ENCODE results near the gene PMVK. TPM values are rescaled to one million over a fixed set of nuclear protein-coding genes. Genes with fewer than 3 reads are reported as not detected.
A peak's percentile ranks its signal among the peaks of the same experiment; 100 is the strongest.

PMVK gene
- total and polyA plus RNA-seq, 2 donors (not counting 1 experiment from before 2014, with no cell fraction given): 10.1 to 25.1 TPM

DNA sequence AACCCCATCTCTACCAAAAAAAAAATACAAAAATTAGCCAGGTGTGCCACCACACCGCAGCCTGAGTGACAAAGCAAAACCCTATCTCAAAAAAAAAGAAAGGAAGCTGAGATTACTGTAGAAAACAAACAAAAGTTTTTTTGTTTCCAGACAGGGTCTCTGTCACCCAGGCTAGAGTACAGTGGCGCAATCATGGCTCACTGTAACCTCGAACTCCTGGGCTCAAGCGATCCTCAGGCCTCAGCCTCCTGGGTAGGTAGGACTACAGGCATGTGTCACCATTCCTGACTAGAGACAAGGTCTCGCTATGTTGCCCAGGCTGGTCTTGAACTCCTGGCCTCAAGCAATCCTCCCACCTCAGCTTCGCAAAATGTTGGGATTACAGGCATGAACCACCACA lies 27.8 kb upstream of the PMVK start:
- Histone ChIP-seq H3K27ac (ENCODE audit: insufficient read depth, low read length) (no peak overlapping the region), H3K79me2 (ENCODE audit: control insufficient read depth, insufficient read depth, low read length) (peaks cover 48% of the 10 kb centered on the region), H3K4me1 (ENCODE audit: control insufficient read depth, extremely low read depth, insufficient read depth, low read length) (peaks cover 16% of the 10 kb centered on the region)

DNA sequence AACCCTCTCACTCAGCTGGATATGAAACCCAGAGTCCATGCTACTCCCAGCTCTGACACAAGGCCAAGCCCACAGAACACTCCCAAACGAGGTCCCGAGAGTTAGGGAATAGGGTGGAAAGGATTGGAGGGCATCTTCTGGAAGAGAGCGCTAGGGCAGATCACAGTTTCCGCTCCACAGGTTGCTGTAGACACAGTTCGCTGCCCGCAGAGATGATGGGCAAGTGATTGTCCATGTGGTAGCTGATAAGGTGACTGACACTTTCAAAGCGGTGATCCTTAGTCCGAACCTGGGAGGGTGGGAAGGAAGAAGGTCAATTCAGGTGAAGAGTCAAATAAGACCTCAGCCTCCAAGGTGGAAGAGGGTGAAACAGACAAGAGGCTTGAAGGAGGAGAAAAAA lies 27.1 kb upstream of the PMVK start:
- Histone ChIP-seq H3K36me3 (ENCODE audit: control insufficient read depth, insufficient read depth, low read length) (peaks cover 37% of the 10 kb centered on the region), H3K79me2 (ENCODE audit: control insufficient read depth, insufficient read depth, low read length) (peaks cover 41% of the 10 kb centered on the region), H2AFZ (ENCODE audit: low read length) (no peak overlapping the region), H3K4me3 (replicated peaks in 1 of 4; ENCODE audit: control extremely low read depth in 1 of 4, insufficient read depth in 1 of 4, low read depth in 3 of 4, low read length in 4 of 4) (no peak overlapping the region), H3K27ac (ENCODE audit: insufficient read depth, low read length) (no peak overlapping the region), H4K20me1 (ENCODE audit: control insufficient read depth, extremely low read depth, insufficient read depth, low read length) (no peaks in the 10 kb centered on the region), H3K27me3 (ENCODE audit: control insufficient read depth, insufficient read depth, low read length) (no peaks in the 10 kb centered on the region), H3K4me1 (ENCODE audit: control insufficient read depth, extremely low read depth, insufficient read depth, low read length) (peaks cover 12% of the 10 kb centered on the region), H3K9ac (ENCODE audit: insufficient read depth, low read length) (no peak overlapping the region), H3K4me2 (ENCODE audit: extremely low read depth, insufficient read depth, low read length) (no peak overlapping the region), H3K9me3 (ENCODE audit: control insufficient read depth, insufficient read depth, low read depth, low read length) (no peaks in the 10 kb centered on the region)
- no peak for DNase-seq (ENCODE audit: low read depth in 2 of 2)
- TF ChIP-seq EZH2 (IDR thresholded peaks at IDR 0.05; ENCODE audit: low read length, missing control alignments): no peak
- TF ChIP-seq, protein P1, sequence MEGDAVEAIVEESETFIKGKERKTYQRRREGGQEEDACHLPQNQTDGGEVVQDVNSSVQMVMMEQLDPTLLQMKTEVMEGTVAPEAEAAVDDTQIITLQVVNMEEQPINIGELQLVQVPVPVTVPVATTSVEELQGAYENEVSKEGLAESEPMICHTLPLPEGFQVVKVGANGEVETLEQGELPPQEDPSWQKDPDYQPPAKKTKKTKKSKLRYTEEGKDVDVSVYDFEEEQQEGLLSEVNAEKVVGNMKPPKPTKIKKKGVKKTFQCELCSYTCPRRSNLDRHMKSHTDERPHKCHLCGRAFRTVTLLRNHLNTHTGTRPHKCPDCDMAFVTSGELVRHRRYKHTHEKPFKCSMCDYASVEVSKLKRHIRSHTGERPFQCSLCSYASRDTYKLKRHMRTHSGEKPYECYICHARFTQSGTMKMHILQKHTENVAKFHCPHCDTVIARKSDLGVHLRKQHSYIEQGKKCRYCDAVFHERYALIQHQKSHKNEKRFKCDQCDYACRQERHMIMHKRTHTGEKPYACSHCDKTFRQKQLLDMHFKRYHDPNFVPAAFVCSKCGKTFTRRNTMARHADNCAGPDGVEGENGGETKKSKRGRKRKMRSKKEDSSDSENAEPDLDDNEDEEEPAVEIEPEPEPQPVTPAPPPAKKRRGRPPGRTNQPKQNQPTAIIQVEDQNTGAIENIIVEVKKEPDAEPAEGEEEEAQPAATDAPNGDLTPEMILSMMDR (conservative IDR thresholded peaks at IDR 0.05 in 1 of 2, IDR thresholded peaks at IDR 0.05 in 1 of 2; ENCODE audit: low read depth in 1 of 2, low read length in 2 of 2): no peak

More for the DNA sequence above, 27.8 kb upstream of the PMVK start:
- Histone ChIP-seq H3K4me3 (replicated peaks in 1 of 4; ENCODE audit: control extremely low read depth in 1 of 4, insufficient read depth in 1 of 4, low read depth in 3 of 4, low read length in 4 of 4) (no peak overlapping the region), H3K4me2 (ENCODE audit: extremely low read depth, insufficient read depth, low read length) (no peak overlapping the region), H3K9me3 (ENCODE audit: control insufficient read depth, insufficient read depth, low read depth, low read length) (no peaks in the 10 kb centered on the region), H4K20me1 (ENCODE audit: control insufficient read depth, extremely low read depth, insufficient read depth, low read length) (no peaks in the 10 kb centered on the region), H3K36me3 (ENCODE audit: control insufficient read depth, insufficient read depth, low read length) (peaks cover 34% of the 10 kb centered on the region), H3K9ac (ENCODE audit: insufficient read depth, low read length) (no peak overlapping the region), H3K27me3 (ENCODE audit: control insufficient read depth, insufficient read depth, low read length) (no peaks in the 10 kb centered on the region), H2AFZ (ENCODE audit: low read length) (no peak overlapping the region)
- TF ChIP-seq, protein P1 (conservative IDR thresholded peaks at IDR 0.05 in 1 of 2, IDR thresholded peaks at IDR 0.05 in 1 of 2; ENCODE audit: low read depth in 1 of 2, low read length in 2 of 2): no peak
- no peak for TF ChIP-seq EZH2 (IDR thresholded peaks at IDR 0.05; ENCODE audit: low read length, missing control alignments)
- DNase-seq (ENCODE audit: low read depth in 2 of 2): no peak

DNA sequence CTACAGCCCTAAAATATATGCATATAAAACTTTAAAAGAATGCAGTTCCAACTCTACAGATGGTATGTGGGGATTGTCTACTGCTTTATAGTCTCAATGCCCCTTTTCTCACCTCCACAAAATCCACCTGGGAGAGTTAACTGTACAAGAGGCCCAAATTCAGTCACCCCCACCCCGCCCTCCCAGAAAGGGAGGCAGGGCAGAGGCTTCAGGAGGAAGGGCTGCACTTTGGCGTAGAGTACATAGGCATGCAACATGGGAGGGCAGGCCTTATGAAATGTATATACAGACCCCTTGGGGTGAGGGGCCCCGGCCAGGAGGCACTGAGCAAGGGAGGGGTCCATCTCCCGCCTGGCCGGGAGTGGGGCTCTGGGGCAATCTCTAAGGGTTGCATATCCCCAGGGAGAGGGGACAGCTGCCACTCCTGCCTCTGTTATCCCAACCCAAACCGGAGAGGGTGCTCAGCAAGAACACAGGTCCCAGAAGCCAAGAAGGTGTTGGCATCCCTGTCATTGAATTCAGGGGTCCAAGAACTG lies 26.3 kb upstream of the PMVK start:
- Histone ChIP-seq H3K4me2 (ENCODE audit: extremely low read depth, insufficient read depth, low read length) (no peak overlapping the region), H3K9me3 (ENCODE audit: control insufficient read depth, insufficient read depth, low read depth, low read length) (no peaks in the 10 kb centered on the region), H4K20me1 (ENCODE audit: control insufficient read depth, extremely low read depth, insufficient read depth, low read length) (no peaks in the 10 kb centered on the region), H3K4me1 (ENCODE audit: control insufficient read depth, extremely low read depth, insufficient read depth, low read length) (peaks cover 9% of the 10 kb centered on the region), H3K79me2 (ENCODE audit: control insufficient read depth, insufficient read depth, low read length) (peaks cover 33% of the 10 kb centered on the region), H3K27me3 (ENCODE audit: control insufficient read depth, insufficient read depth, low read length) (no peaks in the 10 kb centered on the region), H3K27ac (ENCODE audit: insufficient read depth, low read length) (no peak overlapping the region), H3K4me3 (replicated peaks in 1 of 4; ENCODE audit: control extremely low read depth in 1 of 4, insufficient read depth in 1 of 4, low read depth in 3 of 4, low read length in 4 of 4) (peak overlapping the region in 1 of 4 experiments; percentile 77), H3K36me3 (ENCODE audit: control insufficient read depth, insufficient read depth, low read length) (peaks cover 34% of the 10 kb centered on the region), H2AFZ (ENCODE audit: low read length) (no peak overlapping the region), H3K9ac (ENCODE audit: insufficient read depth, low read length) (no peak overlapping the region)
- DNase-seq (ENCODE audit: low read depth in 2 of 2): no peak
- TF ChIP-seq, protein P1 (conservative IDR thresholded peaks at IDR 0.05 in 1 of 2, IDR thresholded peaks at IDR 0.05 in 1 of 2; ENCODE audit: low read depth in 1 of 2, low read length in 2 of 2): no peak
- TF ChIP-seq EZH2 (IDR thresholded peaks at IDR 0.05; ENCODE audit: low read length, missing control alignments): no peak
